Mesenchymal stem cell (in vitro differentiated cells and primary cell): Measurements from ENCODE around the gene VWA5A.
A peak's percentile ranks its signal among the peaks of the same experiment; 100 is the strongest.

Experiments used
- DNase-seq: peaks from one replicate; pipeline ENCODE4 v3.0.0-alpha.2; 2013
- H2AFZ ChIP-seq: one replicate; pipeline ENCODE4 v1.6.1; 2013; ENCODE audit warnings: low read depth, mild to moderate bottlenecking, control low read depth, inconsistent platforms, low read length, moderate library complexity
- H2AK5ac ChIP-seq: 2 replicates; pipeline ENCODE4 v1.6.1; 2013; ENCODE audit warnings: low read length, moderate library complexity, mild to moderate bottlenecking, inconsistent platforms; ENCODE audit not compliant: severe bottlenecking
- H2BK120ac ChIP-seq: one replicate; pipeline ENCODE4 v1.6.1; 2013; ENCODE audit warnings: low read depth, mild to moderate bottlenecking, inconsistent platforms, low read length, moderate library complexity
- H2BK12ac ChIP-seq, 2 experiments: one replicate each; pipeline ENCODE4 v1.6.1; 2013; ENCODE audit warnings: inconsistent platforms in 2 of 2, low read length in 2 of 2, mild to moderate bottlenecking in 2 of 2, moderate library complexity in 2 of 2, control low read depth in 1 of 2
- H2BK15ac ChIP-seq: one replicate; pipeline ENCODE4 v1.6.1; 2013; ENCODE audit warnings: mild to moderate bottlenecking, low read depth, inconsistent platforms; ENCODE audit not compliant: poor library complexity, severe bottlenecking
- H2BK5ac ChIP-seq: 2 replicates; pipeline ENCODE4 v1.6.1; 2013; ENCODE audit warnings: low read depth, mild to moderate bottlenecking, low read length, control low read depth, inconsistent platforms; ENCODE audit not compliant: poor library complexity, severe bottlenecking
- H3K14ac ChIP-seq, 2 experiments: one replicate each; pipeline ENCODE4 v1.6.1; 2013; ENCODE audit warnings: inconsistent platforms in 2 of 2, low read length in 2 of 2, control low read depth in 1 of 2, mild to moderate bottlenecking in 1 of 2, moderate library complexity in 1 of 2
- H3K18ac ChIP-seq, 2 experiments: one replicate each; pipeline ENCODE4 v1.6.1; 2013; ENCODE audit warnings: inconsistent platforms in 2 of 2, low read length in 2 of 2, control low read depth in 1 of 2, low read depth in 1 of 2, mild to moderate bottlenecking in 1 of 2
- H3K23ac ChIP-seq, 2 experiments: one replicate each; pipeline ENCODE4 v1.6.1; 2013; ENCODE audit warnings: inconsistent platforms in 2 of 2, low read length in 2 of 2, mild to moderate bottlenecking in 2 of 2, moderate library complexity in 2 of 2, control low read depth in 1 of 2
- H3K27ac ChIP-seq: 2 replicates; pipeline ENCODE4 v1.5.1; 2013; ENCODE audit warnings: mild to moderate bottlenecking, moderate library complexity, low read length, control low read depth, inconsistent platforms; ENCODE audit not compliant: poor library complexity, severe bottlenecking
- H3K27me3 ChIP-seq, 2 experiments: 2 replicates each; pipeline versions ENCODE4 v1.6.1 to v1.7.0; 2013; ENCODE audit warnings: low read length in 2 of 2, mild to moderate bottlenecking in 2 of 2, moderate library complexity in 2 of 2, control low read depth in 1 of 2, inconsistent platforms in 1 of 2; ENCODE audit not compliant: control insufficient read depth in 1 of 2, insufficient read depth in 1 of 2
- H3K36me3 ChIP-seq, 2 experiments: 2 replicates each; pipeline versions ENCODE4 v1.6.1 to v1.7.0; 2013; ENCODE audit warnings: low read length in 2 of 2, control low read depth in 1 of 2, inconsistent platforms in 1 of 2, low read depth in 1 of 2, mild to moderate bottlenecking in 1 of 2; ENCODE audit not compliant: insufficient read depth in 2 of 2, control insufficient read depth in 1 of 2
- H3K4ac ChIP-seq, 2 experiments: one replicate each; pipeline ENCODE4 v1.6.1; 2013; ENCODE audit warnings: inconsistent platforms in 2 of 2, low read length in 2 of 2, mild to moderate bottlenecking in 2 of 2, moderate library complexity in 2 of 2, control low read depth in 1 of 2, low read depth in 1 of 2
- H3K4me1 ChIP-seq: 2 replicates; pipeline ENCODE4 v1.6.1; 2013; ENCODE audit warnings: low read depth, low read length, control low read depth; ENCODE audit not compliant: control insufficient read depth, insufficient read depth
- H3K4me2 ChIP-seq: 2 replicates; pipeline ENCODE4 v1.6.1; 2013; ENCODE audit warnings: low read length, mild to moderate bottlenecking, inconsistent platforms; ENCODE audit not compliant: poor library complexity, severe bottlenecking
- H3K4me3 ChIP-seq, 2 experiments: 2 replicates each; pipeline versions ENCODE4 v1.5.1 to v1.7.0; 2013; ENCODE audit warnings: low read length in 2 of 2, mild to moderate bottlenecking in 2 of 2, control low read depth in 1 of 2, low read depth in 1 of 2; ENCODE audit not compliant: insufficient read depth in 1 of 2
- H3K79me1 ChIP-seq: replicated peaks from 2 replicates; pipeline ENCODE4 v1.6.1; 2013; ENCODE audit warnings: mild to moderate bottlenecking, control low read depth, low read length, inconsistent platforms; ENCODE audit not compliant: poor library complexity, severe bottlenecking
- H3K9ac ChIP-seq: 2 replicates; pipeline ENCODE4 v1.7.0; 2013; ENCODE audit warnings: mild to moderate bottlenecking, low read length, moderate library complexity
- H3K9me3 ChIP-seq: 2 replicates; pipeline ENCODE4 v1.7.0; 2013; ENCODE audit warnings: mild to moderate bottlenecking, low read length; ENCODE audit not compliant: control insufficient read depth
- H4K8ac ChIP-seq: one replicate; pipeline ENCODE4 v1.6.1; 2013; ENCODE audit warnings: inconsistent platforms, mild to moderate bottlenecking, low read length, moderate library complexity
- H4K91ac ChIP-seq: one replicate; pipeline ENCODE4 v1.6.1; 2013; ENCODE audit warnings: mild to moderate bottlenecking, low read length, inconsistent platforms
- WGBS: methylation state at CpG from one replicate; pipeline ENCODE4 v1.1.7; 2013; ENCODE audit warnings: mixed read lengths; 5-methylcytosine and 5-hydroxymethylcytosine counted together

The VWA5A gene

GRCh38 chr11:124193221-124194010 lies 78.2 kb downstream of the VWA5A start:
- Histone ChIP-seq H4K91ac (no peak overlapping the region), H2BK5ac (no peak overlapping the region), H3K14ac (no peak overlapping the region), H3K4me3 (no peak overlapping the region), H3K4me2 (no peak overlapping the region), H2BK12ac (no peak overlapping the region), H3K18ac (no peak overlapping the region), H3K9ac (peak overlapping the region; percentile 81), H3K79me1 (no peaks in the 10 kb centered on the region), H2AK5ac (no peak overlapping the region), H3K9me3 (no peaks in the 10 kb centered on the region), H3K23ac (no peak overlapping the region), H3K4ac (no peak overlapping the region), H2BK15ac (no peak overlapping the region), H2BK120ac (no peak overlapping the region), H4K8ac (no peak overlapping the region), H3K36me3 (no peaks in the 10 kb centered on the region), H2AFZ (no peak overlapping the region), H3K27ac (no peak overlapping the region), H3K27me3 (peaks cover under 1 to 3% of the 10 kb centered on the region in 2 experiments), H3K4me1 (no peaks in the 10 kb centered on the region)
- no peak for DNase-seq
- WGBS, result 83% methylated on average over 6 of the region's 6 CpGs

DNA sequence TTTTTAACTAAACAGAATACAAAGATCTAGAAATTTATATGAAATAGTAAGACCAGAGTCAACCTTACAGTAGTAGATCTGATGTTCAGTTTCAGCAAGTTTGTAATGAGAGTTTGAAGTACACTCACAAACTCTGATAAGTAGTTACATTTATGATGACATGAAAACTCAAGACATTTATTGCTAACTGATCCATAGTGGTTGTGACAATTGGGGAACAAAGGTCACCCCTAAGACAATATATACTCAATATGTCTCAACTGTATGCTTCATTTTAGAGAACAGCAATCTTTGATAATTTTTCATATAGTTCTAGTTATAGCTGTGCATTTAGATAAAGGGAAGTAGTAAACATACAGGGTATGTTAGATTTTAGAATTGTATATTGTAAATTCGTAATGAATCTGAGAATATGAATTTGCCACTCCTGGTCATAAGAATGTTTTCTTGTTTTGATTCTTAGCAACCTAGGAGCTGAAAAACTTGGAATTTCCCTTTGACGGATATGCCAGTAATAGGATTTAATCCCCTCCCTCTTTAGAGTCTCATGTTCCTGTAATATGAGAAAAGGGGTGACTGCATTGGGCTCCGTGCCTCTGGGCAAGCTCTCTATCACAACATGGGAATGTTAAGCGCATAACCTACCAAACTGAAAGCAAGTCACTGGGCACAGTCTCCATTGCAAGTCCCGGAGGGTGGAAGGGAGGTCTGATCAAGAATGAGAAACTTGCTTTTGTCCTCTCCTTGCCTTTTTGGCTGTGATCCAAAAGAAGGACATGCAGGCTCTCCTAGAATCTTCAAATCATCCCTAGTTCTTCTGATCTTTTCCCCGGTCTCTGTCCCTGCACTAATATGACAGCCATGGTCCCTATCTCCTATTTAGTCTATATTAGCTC lies 79.3 kb downstream of the VWA5A start:
- Histone ChIP-seq H2BK15ac (no peak overlapping the region), H3K23ac (no peak overlapping the region), H2AK5ac (no peak overlapping the region), H3K9me3 (no peaks in the 10 kb centered on the region), H3K36me3 (no peaks in the 10 kb centered on the region), H3K18ac (no peak overlapping the region), H3K4me1 (no peaks in the 10 kb centered on the region), H3K27me3 (peaks cover 0 to 3% of the 10 kb centered on the region in 2 experiments), H3K4me3 (peak overlapping the region in 1 of 2 experiments; percentile 60), H3K79me1 (no peaks in the 10 kb centered on the region), H2BK120ac (no peak overlapping the region), H4K8ac (no peak overlapping the region), H3K27ac (no peak overlapping the region), H3K9ac (peak overlapping the region; percentile 81), H3K14ac (no peak overlapping the region), H4K91ac (no peak overlapping the region), H3K4me2 (no peak overlapping the region), H3K4ac (no peak overlapping the region), H2BK5ac (no peak overlapping the region), H2AFZ (no peak overlapping the region), H2BK12ac (no peak overlapping the region)
- no peak for DNase-seq
- WGBS, result 96% methylated on average over 5 of the region's 6 CpGs

GRCh38 chr11:124195189-124195734 lies 80.0 kb downstream of the VWA5A start:
- H3K23ac ChIP-seq, result no peak overlapping the region
- H3K27me3 ChIP-seq, result no peaks in the 10 kb centered on the region
- H2AFZ ChIP-seq, result no peak overlapping the region
- no peaks in the 10 kb centered on the region for H3K9me3 ChIP-seq
- H3K9ac ChIP-seq, result peak overlapping the region; percentile 81
- WGBS, result 17% methylated on average over 2 of the region's 4 CpGs
- H3K36me3 ChIP-seq, result no peaks in the 10 kb centered on the region
- no peak overlapping the region for H2BK5ac ChIP-seq
- H2BK120ac ChIP-seq, result no peak overlapping the region
- H2AK5ac ChIP-seq, result no peak overlapping the region
- no peaks in the 10 kb centered on the region for H3K79me1 ChIP-seq
- H2BK12ac ChIP-seq, result no peak overlapping the region
- H3K18ac ChIP-seq, result no peak overlapping the region
- no peak overlapping the region for H4K8ac ChIP-seq
- H2BK15ac ChIP-seq, result no peak overlapping the region
- peak overlapping the region in 1 of 2 experiments; percentile 60 for H3K4me3 ChIP-seq
- no peak overlapping the region for H4K91ac ChIP-seq
- no peaks in the 10 kb centered on the region for H3K4me1 ChIP-seq
- H3K4ac ChIP-seq, result no peak overlapping the region
- H3K27ac ChIP-seq, result no peak overlapping the region
- H3K14ac ChIP-seq, result no peak overlapping the region
- no peak overlapping the region for H3K4me2 ChIP-seq
- DNase-seq, result peak; percentile 48
